Ovary (tissue), 9 donors: Measurements from ENCODE around the gene PRKACG. TPM values are rescaled to one million over a fixed set of nuclear protein-coding genes. Genes with fewer than 3 reads are reported as not detected.

Experiments used
- DNase-seq, 5 donors: peaks; one replicate each; pipeline ENCODE4 v3.0.0-alpha.2; 2019 to 2020
- H3K27ac ChIP-seq, 2 donors: fragments of 200-600 bp; one replicate each; pipeline versions ENCODE4 v1.5.1 to v1.8.0; 2019 to 2022
- H3K27me3 ChIP-seq: fragments of 200-600 bp; one replicate; pipeline ENCODE4 v1.8.0; 2022
- H3K36me3 ChIP-seq: fragments of 200-600 bp; sonication (generic); one replicate; pipeline ENCODE4 v1.5.1; 2019
- H3K4me1 ChIP-seq: one replicate; pipeline ENCODE4 v1.8.1; 2013; ENCODE audit warnings: mild to moderate bottlenecking, moderate library complexity; ENCODE audit not compliant: insufficient read depth
- H3K4me3 ChIP-seq: fragments of 200-600 bp; sonication (generic); one replicate; pipeline ENCODE4 v1.5.1; 2017
- H3K9me3 ChIP-seq, 2 donors: fragments of 200-600 bp in 1 of 2; sonication (generic) in 1 of 2; one replicate each; pipeline versions ENCODE4 v1.5.1 to v1.8.1; 2013 to 2019; ENCODE audit warnings: mild to moderate bottlenecking in 1 of 2, moderate library complexity in 1 of 2
- EP300 ChIP-seq: sonication (generic); formaldehyde crosslinking; IDR thresholded peaks from one replicate; pipeline ENCODE4 v1.6.1; 2017; ENCODE audit warnings: antibody characterized with exemption
- POLR2A ChIP-seq: fragments of 450-650 bp; IDR thresholded peaks from one replicate; pipeline ENCODE4 v1.6.1; 2017; ENCODE audit warnings: antibody characterized with exemption, mild to moderate bottlenecking, moderate library complexity
- WGBS, 3 donors: extraction: QIAGEN DNeasy Blood & Tissue Kit in 1 of 3; methylation state at CpG; one replicate each; pipeline versions ENCODE4 v1.1.5 to v1.1.7; 2013 to 2017; 5-methylcytosine and 5-hydroxymethylcytosine counted together
- intact Hi-C, 4 donors: fragments of 100-400 bp; cut with DNase I; formaldehyde crosslinking; loops; one replicate each; pipeline versions ENCODE4 v1.11.0 to v1.15.1; 2022 to 2023
- polyA plus RNA-seq, 2 donors: library from polyadenylated mRNA; stranded (reverse); fragments of 200-250 nt in 1 of 2; fragments of 350-450 nt in 1 of 2; fragmentation: Illumina TruSeq in 1 of 2; extraction: RNeasy Lipid Tissue Mini Kit (QIAGEN cat#74804) in 1 of 2; gene quantifications; one replicate each; pipeline ENCODE4 v1.2.3, GENCODE V29; 2013 to 2014
- total RNA-seq, 7 donors: library from RNA; depleted of rRNA in 2 of 7; stranded (reverse); fragments of >200 nt in 2 of 7; fragmentation: NEBNext Ultra II Directional in 3 of 7; extraction: Animal tissue kit (Norgen Biotek cat#: 25700) in 3 of 7; gene quantifications; one replicate each; pipeline versions ENCODE4 v1.1.0 to v1.2.4, GENCODE V29; 2016 to 2023
- TF ChIP-seq, protein P1 (sequence below), 3 donors: fragments of 450-650 bp in 2 of 3; fragments of 200-600 bp in 1 of 3; IDR thresholded peaks; one replicate each; pipeline versions ENCODE4 v1.5.1 to v1.8.0; 2016 to 2022; ENCODE audit warnings: antibody characterized with exemption in 3 of 3, mild to moderate bottlenecking in 1 of 3
- donor health status: DM: no; HTN: no; CAD: no; lungs with moderate emphysema.
- donor health status: DM: no; HTN: no; CAD: no.
- donor health status: Bipolar disorder and iron deficiency.
- donor health status: DM: yes; HTN: yes; CAD: no.
- donor health status: DM: no; HTN: no; CAD: no.
- donor health status: DM: yes; HTN: yes; CAD: no.

The PRKACG gene
- total and polyA plus RNA-seq, 9 donors = not detected

GRCh38 chr9:68980341-68980914 is 33.5 kb downstream of the PRKACG start:
- Histone ChIP-seq H3K36me3 (no peaks in the 10 kb centered on the region), H3K27me3 (no peaks in the 10 kb centered on the region), H3K4me3 (no peak overlapping the region), H3K9me3 (no peaks in the 10 kb centered on the region), H3K27ac (no peak overlapping the region), H3K4me1 (no peaks in the 10 kb centered on the region)
- 80 to 84% (median 84%) methylated on average over 3 of the region's 3 CpGs for WGBS, 3 donors
- no peak for DNase-seq
- TF ChIP-seq POLR2A (no peak), EP300 (no peak)
- TF ChIP-seq, protein P1, sequence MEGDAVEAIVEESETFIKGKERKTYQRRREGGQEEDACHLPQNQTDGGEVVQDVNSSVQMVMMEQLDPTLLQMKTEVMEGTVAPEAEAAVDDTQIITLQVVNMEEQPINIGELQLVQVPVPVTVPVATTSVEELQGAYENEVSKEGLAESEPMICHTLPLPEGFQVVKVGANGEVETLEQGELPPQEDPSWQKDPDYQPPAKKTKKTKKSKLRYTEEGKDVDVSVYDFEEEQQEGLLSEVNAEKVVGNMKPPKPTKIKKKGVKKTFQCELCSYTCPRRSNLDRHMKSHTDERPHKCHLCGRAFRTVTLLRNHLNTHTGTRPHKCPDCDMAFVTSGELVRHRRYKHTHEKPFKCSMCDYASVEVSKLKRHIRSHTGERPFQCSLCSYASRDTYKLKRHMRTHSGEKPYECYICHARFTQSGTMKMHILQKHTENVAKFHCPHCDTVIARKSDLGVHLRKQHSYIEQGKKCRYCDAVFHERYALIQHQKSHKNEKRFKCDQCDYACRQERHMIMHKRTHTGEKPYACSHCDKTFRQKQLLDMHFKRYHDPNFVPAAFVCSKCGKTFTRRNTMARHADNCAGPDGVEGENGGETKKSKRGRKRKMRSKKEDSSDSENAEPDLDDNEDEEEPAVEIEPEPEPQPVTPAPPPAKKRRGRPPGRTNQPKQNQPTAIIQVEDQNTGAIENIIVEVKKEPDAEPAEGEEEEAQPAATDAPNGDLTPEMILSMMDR (IDR thresholded peaks at IDR 0.05) = no peak
- intact Hi-C loops = no loop called here

GRCh38 chr9:68979538-68980314 is 34.2 kb downstream of the PRKACG start:
- intact Hi-C loops = no loop called here
- H3K4me1 ChIP-seq = no peaks in the 10 kb centered on the region
- no peak for TF ChIP-seq POLR2A
- TF ChIP-seq, protein P1 (IDR thresholded peaks at IDR 0.05) = no peak
- TF ChIP-seq EP300 = no peak
- 57 to 70% (median 61%) methylated on average over 9 of the region's 9 CpGs for WGBS, 3 donors
- H3K27ac ChIP-seq = no peak overlapping the region
- no peak for DNase-seq
- no peaks in the 10 kb centered on the region for H3K27me3 ChIP-seq
- H3K36me3 ChIP-seq = no peaks in the 10 kb centered on the region
- H3K9me3 ChIP-seq = no peaks in the 10 kb centered on the region
- H3K4me3 ChIP-seq = no peak overlapping the region

DNA sequence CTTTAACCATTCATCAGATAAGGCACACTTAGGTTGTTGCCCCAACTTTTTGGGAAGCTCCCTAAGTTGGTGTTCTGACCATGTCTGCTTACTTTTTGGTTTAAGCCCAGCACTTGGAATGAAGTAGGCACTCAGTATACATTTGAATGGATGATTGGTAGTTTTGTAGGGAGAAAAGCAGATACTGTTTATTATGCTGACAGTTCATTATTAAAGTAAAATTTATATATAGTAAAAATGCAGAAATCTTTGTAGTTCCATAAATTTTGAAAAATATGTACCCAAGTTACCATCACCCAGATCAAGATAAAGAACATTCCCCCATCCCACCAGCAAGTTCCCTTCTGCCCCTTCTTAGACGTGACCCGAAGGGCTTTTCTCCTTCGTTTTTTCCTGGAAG is 35.4 kb downstream of the PRKACG start:
- Histone ChIP-seq H3K4me1 (no peaks in the 10 kb centered on the region), H3K27ac (no peak overlapping the region), H3K27me3 (no peaks in the 10 kb centered on the region), H3K36me3 (no peaks in the 10 kb centered on the region), H3K4me3 (no peak overlapping the region), H3K9me3 (no peaks in the 10 kb centered on the region)
- intact Hi-C loops = no loop called here
- no peak for TF ChIP-seq POLR2A
- TF ChIP-seq EP300 = no peak
- TF ChIP-seq, protein P1 (IDR thresholded peaks at IDR 0.05) = no peak
- no peak for DNase-seq
- WGBS, 3 donors = 86 to 92% (median 86%) methylated on average over 3 of the region's 3 CpGs

GRCh38 chr9:68978066-68978465 is 35.8 kb downstream of the PRKACG start:
- no peak for DNase-seq
- Histone ChIP-seq H3K36me3 (no peaks in the 10 kb centered on the region), H3K27ac (no peak overlapping the region), H3K4me1 (no peaks in the 10 kb centered on the region), H3K4me3 (no peak overlapping the region), H3K27me3 (no peaks in the 10 kb centered on the region), H3K9me3 (no peaks in the 10 kb centered on the region)
- TF ChIP-seq POLR2A (no peak), EP300 (no peak)
- TF ChIP-seq, protein P1 (IDR thresholded peaks at IDR 0.05) = no peak
- intact Hi-C loops = no loop called here
- WGBS, 3 donors = 90 to 94% (median 94%) methylated on average over 4 of the region's 4 CpGs
